Measurements from ENCODE around the gene ZFAND5. TPM values are rescaled to one million over a fixed set of nuclear protein-coding genes. Genes with fewer than 3 reads are reported as not detected.
A peak's percentile ranks its signal among the peaks of the same experiment; 100 is the strongest.

Gene ZFAND5
- total RNA-seq, 1 donor from 2014 or later = 219 TPM

DNA sequence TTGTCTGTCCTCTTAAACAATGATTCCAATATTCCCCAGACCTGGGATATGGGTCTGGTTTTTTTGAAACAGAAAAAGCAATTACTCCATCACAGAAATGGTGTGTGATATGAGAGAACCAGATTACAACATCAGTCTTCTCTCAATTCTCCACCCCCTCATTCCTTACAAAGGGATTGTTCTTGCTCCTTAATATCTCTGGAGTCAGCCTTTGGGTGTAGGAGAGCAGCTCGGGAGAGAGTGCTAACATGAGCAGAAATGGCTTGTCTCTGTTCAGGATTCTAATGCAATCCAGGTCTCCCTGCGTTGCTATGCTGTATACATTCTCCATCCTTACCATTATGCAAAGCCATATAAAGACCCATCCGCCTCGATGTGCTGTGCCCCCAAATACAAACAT lies 32.7 kb downstream of the ZFAND5 start:
- DNase-seq (ENCODE audit: low spot score in 2 of 2) = no peak
- no peak for FAIRE-seq

DNA sequence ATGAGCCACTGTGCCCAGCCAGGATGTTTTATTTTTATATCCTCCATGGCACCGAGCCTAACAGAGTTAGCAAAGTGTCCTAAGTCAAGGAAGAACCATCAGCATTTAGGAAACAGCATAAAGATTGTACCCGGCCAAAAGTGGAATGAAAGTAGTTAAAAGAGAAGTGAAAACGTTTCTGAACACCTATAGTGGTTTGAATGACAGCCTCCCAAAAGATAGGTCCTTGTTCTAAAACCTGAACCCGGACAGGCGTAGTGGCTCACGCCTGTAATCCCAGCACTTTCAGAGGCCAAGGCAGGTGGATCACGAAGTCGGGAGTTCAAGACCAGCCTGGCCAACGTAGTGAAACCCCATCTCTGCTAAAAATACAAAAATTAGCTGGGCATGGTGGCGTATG lies 37.4 kb downstream of the ZFAND5 start:
- DNase-seq (ENCODE audit: low spot score in 2 of 2) = no peak
- FAIRE-seq = no peak

DNA sequence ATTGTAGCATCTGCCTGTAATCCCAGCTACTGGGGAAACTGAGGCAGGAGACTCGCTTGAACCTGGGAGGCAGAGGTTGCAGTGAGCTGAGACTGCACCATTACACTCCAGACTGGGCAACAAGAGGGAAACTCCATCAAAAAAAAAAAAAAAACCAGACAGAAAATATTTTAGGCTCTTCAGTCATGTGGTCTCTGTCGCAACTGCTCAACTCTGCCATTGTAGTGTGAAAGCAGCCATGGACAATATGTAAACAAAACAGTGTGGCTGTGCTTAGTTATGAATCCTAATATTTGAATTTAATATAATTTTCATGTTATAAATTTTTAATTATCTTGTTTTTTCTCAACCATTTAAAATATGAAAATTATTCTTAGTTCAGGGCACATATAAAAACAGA lies 38.4 kb downstream of the ZFAND5 start:
- FAIRE-seq = no peak

DNA sequence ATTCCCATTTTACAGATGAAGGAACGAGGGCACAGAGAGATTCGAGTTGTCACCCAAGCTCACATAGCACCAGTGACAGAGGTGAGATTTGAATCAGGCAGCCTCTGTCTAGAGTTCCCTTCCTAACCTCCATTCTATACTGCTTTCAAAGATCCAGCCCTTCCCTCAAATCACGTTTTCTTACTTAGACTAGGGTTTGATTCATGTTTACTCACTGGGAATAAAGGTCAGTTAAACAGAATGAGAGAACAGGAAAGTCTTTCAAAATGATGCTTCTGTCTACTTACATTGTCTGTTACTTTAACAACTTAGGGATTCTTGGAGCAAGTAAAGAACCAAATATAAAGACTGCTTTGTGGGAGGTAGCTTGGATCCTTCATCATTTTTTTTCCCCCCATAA lies 40.0 kb downstream of the ZFAND5 start:
- FAIRE-seq (no peak), DNase-seq (ENCODE audit: low spot score in 2 of 2) (no peak)

More for the DNA sequence above, 38.4 kb downstream of the ZFAND5 start:
- DNase-seq (ENCODE audit: low spot score in 2 of 2) = no peak

DNA sequence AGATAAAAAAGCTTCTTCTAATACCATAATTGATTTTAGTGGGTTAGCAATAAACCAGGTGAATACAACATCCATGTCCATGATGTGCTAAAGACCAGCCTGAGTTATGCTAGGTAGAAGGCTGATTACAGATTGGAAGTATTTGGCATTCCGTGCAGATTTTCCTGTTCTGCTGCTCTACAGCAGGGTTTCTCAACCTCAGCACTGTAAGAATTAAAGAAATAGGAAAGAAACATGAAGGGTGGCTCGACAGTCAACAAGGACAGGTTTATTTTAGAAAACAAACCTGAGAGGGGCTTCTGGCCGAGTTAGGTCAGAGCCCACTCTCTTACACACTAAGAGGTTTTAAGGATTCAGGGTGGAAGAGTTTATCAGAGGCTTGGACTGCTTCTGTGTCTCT lies 42.3 kb downstream of the ZFAND5 start:
- DNase-seq (ENCODE audit: low spot score in 2 of 2) = no peak
- FAIRE-seq = no peak

GRCh38 chr9:72322259-72322658 lies 42.7 kb downstream of the ZFAND5 start:
- DNase-seq (ENCODE audit: low spot score in 2 of 2) (no peak), FAIRE-seq (no peak)

- peak in 1 of 2 donors; percentile 27 for DNase-seq (ENCODE audit: low spot score in 2 of 2)
Observed at GRCh38 chr9:72315510-72316311, 49.3 kb downstream of the ZFAND5 start.

DNA sequence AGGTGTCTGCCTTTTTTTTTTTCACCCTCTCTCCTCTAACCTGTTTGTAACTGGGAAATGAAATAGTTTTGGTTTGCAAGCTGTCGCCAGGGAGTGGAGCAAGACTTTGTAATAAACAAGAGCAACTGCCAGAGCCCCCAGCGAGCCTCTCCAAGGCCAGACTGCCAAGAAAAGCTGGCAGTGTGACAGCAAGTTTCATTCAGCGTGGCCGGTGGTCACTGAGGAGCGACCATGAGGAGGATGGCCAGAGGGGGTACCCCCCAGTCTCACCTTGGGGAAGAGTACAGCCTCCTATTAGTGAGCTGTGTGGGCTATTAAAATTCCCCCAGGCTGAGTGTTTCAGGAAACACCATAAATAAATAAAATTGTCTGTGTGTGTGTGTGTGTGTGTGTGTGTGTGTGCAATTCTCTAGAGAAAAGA lies 49.9 kb downstream of the ZFAND5 start:
- DNase-seq (ENCODE audit: low spot score in 2 of 2) (peak in 1 of 2 donors; percentile 12), FAIRE-seq (no peak)

More at GRCh38 chr9:72315510-72316311, 49.3 kb downstream of the ZFAND5 start:
- FAIRE-seq = no peak

DNA sequence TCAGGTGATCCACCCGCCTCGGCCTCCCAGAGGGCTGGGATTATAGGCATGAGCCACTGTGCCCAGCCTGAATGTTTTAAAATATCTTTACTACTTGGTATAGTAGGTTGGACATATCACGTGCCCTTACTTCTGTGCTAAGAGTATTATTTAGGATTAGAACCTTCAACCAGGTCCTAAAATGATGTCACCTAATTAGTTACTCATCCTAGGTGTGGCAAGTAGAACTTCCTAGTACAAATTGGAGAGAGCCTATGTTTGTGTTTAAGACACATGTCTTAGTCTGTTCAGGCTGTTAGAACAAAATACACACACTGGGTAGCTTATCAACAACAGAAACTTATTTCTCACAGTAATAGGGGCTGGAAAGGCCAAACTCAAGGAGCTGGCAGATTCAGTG lies 51.5 kb downstream of the ZFAND5 start:
- DNase-seq (ENCODE audit: low spot score in 2 of 2) = no peak
- no peak for FAIRE-seq

GRCh38 chr9:72312386-72312987 lies 52.5 kb downstream of the ZFAND5 start:
- FAIRE-seq = no peak
- DNase-seq (ENCODE audit: low spot score in 2 of 2) = no peak

GRCh38 chr9:72309364-72310133 lies 55.5 kb downstream of the ZFAND5 start:
- DNase-seq (ENCODE audit: low spot score in 2 of 2) (no peak), FAIRE-seq (no peak)

DNA sequence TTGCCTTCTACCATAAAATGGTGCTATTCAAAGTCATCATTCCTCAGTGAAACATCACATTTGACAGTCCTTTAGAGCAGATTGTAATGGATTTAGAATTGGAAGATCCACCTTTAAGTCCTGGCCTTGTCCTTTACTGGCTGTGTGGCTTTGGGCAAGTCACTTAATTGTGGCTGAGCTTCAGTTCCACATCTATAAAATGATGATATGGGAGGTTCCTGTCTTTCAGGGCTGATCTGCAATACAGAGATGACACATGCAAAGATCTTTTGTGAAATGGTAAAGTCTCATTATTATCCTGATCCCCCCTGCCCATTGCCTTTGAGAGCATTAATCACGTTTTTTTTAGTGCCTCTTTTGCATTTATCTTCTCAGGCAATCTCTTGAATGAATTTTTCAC lies 58.2 kb downstream of the ZFAND5 start:
- FAIRE-seq (no peak), DNase-seq (ENCODE audit: low spot score in 2 of 2) (no peak)

- no peak for FAIRE-seq
Observed at GRCh38 chr9:72305707-72306106, 59.3 kb downstream of the ZFAND5 start.

DNA sequence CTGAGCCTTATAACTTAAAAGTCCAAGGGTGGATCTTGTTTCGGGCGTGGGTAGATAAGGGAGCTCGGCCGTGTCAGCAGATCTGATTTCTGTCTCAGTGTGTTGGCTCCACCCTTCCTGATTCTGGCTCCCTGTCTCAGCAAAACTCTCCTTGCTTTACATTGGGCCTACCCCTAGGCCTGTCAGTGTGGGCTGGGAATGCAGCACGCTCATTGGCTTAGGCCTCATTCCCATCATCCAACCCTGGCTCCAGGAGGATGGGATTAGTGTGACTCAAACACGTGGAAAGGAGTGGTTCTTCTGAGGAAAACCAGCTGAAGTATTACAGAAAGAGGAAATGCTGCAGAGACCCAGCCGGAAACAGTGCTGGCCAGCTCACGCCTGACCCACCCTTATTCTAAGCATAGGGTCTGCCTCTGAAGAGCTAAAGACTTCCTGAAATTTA lies 59.9 kb downstream of the ZFAND5 start:
- DNase-seq (ENCODE audit: low spot score in 2 of 2) (peak in 1 of 2 donors; percentile 25), FAIRE-seq (no peak)

More at GRCh38 chr9:72305707-72306106, 59.3 kb downstream of the ZFAND5 start:
- no peak for DNase-seq (ENCODE audit: low spot score in 2 of 2)

DNA sequence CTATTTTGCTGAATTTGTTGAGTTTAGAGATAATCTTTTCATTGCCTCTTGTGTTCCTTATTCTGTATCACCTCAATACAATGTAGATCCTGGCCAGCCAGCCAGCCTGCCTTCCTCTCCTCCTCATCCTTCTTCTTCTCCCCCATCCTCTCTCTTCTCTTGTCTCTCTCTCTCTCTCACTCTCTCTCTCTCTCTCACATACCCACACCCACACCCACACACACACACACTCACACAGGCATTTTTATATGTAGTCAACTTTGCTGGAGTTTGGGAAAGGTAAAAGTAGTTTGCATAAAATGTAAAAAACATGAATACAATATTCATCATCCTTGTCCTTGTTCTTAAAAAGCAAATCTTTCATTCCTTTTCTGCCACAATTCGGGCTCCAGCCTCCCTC lies 60.5 kb downstream of the ZFAND5 start:
- DNase-seq (ENCODE audit: low spot score in 2 of 2) (no peak), FAIRE-seq (no peak)

Other genes with a start within 250 kb of the ZFAND5 start
- gene GDA, start 215.8 kb downstream of the ZFAND5 start, total RNA-seq = 21.6 TPM
- 0.82 TPM for gene TMC1, start 156.4 kb upstream of the ZFAND5 start, total RNA-seq

All from frontal cortex (tissue), 4 donors.